ENCODE measurements around the gene BCL2.

DNA sequence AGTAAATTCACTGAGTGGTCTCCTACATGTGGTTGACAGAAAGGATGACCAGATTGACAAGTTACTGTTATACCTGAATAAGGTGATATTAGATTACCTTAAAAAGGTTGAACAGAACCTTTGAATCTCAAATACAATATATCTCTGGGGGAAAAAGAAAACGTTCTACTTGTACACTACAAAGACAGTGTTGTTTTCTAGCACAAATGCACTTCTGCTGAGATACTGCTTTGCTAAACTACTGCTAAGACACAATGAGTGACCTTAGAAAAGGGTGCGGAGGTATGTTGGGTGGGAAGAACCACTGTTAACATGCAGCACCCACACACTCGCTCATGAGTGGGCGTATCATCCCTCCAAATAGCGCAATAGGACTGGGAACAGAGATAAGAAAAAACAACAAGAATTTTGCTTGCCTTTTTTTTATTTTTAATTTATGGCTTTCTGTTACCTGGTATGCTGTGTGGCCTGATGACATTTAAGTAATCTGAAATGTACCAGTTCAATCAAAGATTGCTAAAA is 6.1 kb downstream of the BCL2 start:
- TF ChIP-seq EZH2phosphoT487 (IDR thresholded peaks at IDR 0.05) (no peak), CTCF (IDR thresholded peaks at IDR 0.05) (no peak)
